Progenitor cell of endocrine pancreas (in vitro differentiated cells): ENCODE results near the gene TDRD7. TPM values are rescaled to one million over a fixed set of nuclear protein-coding genes. Genes with fewer than 3 reads are reported as not detected.
"Not testable (repeated sequence)": the region's sequence is repeated elsewhere in the genome, so short reads cannot be mapped to it uniquely, and the experiment has no call there.

Source experiments
- DNase-seq: peaks from one replicate; pipeline ENCODE4 v3.0.0; 2021; ENCODE audit warnings: low spot score; ENCODE audit not compliant: unreplicated experiment
- H3K27ac Mint-ChIP-seq: 2 replicates; pipeline ENCODE4 v1.8.0; 2021; ENCODE audit warnings: mild to moderate bottlenecking, moderate library complexity, mixed read lengths
- H3K27me3 Mint-ChIP-seq: 2 replicates; pipeline ENCODE4 v1.8.0; 2021; ENCODE audit warnings: mixed read lengths
- H3K36me3 Mint-ChIP-seq: 2 replicates; pipeline ENCODE4 v1.8.0; 2022; ENCODE audit warnings: mixed read lengths; ENCODE audit not compliant: insufficient read depth
- H3K4me1 Mint-ChIP-seq: 2 replicates; pipeline ENCODE4 v1.8.0; 2021; ENCODE audit warnings: low read depth, mixed read lengths
- H3K4me3 Mint-ChIP-seq: 2 replicates; pipeline ENCODE4 v1.8.0; 2021; ENCODE audit warnings: low read depth, mild to moderate bottlenecking, moderate library complexity, mixed read lengths
- H3K9me3 Mint-ChIP-seq: 2 replicates; pipeline ENCODE4 v1.8.0; 2021; ENCODE audit warnings: low read depth, mixed read lengths
- total RNA-seq: library from RNA; stranded (reverse); gene quantifications from 2 replicates; pipeline ENCODE4 v1.2.1, GENCODE V29; 2021
- TF ChIP-seq, protein P1 (sequence below): fragments of 200-600 bp; sonication (generic); IDR thresholded peaks from one replicate; pipeline ENCODE4 v1.5.0; 2021; ENCODE audit warnings: antibody characterized with exemption, mild to moderate bottlenecking; ENCODE audit not compliant: unreplicated experiment

Gene TDRD7
- total RNA-seq, 1 donor from 2014 or later, result 14.2 TPM

DNA sequence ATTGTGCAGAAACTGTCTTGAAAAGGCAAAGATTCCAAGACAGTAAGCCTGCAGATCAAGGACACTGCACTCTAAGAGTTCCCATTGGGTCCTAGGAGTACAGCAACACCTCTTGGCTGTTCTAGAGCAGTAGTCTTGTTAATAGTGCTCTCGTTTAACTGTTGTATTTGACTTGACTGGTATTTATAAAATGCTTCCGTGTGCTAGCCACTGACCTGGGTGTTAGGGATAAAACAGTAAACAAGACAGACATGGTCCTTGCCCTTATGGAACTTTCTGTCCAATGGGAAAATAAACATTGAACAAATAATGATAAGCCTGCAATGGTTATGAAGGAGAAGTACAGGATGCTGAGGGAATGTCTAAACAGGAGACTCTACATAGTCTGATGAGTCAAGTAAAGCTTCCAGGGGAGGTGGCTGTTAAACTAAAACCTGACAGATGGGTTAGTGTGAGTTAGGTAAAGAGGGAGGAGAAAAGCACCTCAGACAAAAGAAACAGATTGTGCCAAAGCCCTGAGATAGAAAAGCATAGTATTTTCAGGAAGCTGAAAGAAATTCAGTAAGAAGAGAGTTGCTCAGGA, 33.3 kb downstream of the TDRD7 start:
- no peak overlapping the region for H3K27ac Mint-ChIP-seq
- H3K27me3 Mint-ChIP-seq, result no peaks in the 10 kb centered on the region
- H3K9me3 Mint-ChIP-seq, result no peaks in the 10 kb centered on the region
- no peak overlapping the region for H3K4me3 Mint-ChIP-seq
- no peak for DNase-seq
- H3K36me3 Mint-ChIP-seq, result peaks cover 6% of the 10 kb centered on the region
- TF ChIP-seq, protein P1, sequence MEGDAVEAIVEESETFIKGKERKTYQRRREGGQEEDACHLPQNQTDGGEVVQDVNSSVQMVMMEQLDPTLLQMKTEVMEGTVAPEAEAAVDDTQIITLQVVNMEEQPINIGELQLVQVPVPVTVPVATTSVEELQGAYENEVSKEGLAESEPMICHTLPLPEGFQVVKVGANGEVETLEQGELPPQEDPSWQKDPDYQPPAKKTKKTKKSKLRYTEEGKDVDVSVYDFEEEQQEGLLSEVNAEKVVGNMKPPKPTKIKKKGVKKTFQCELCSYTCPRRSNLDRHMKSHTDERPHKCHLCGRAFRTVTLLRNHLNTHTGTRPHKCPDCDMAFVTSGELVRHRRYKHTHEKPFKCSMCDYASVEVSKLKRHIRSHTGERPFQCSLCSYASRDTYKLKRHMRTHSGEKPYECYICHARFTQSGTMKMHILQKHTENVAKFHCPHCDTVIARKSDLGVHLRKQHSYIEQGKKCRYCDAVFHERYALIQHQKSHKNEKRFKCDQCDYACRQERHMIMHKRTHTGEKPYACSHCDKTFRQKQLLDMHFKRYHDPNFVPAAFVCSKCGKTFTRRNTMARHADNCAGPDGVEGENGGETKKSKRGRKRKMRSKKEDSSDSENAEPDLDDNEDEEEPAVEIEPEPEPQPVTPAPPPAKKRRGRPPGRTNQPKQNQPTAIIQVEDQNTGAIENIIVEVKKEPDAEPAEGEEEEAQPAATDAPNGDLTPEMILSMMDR, result no peak
- peaks cover under 1% of the 10 kb centered on the region for H3K4me1 Mint-ChIP-seq

DNA sequence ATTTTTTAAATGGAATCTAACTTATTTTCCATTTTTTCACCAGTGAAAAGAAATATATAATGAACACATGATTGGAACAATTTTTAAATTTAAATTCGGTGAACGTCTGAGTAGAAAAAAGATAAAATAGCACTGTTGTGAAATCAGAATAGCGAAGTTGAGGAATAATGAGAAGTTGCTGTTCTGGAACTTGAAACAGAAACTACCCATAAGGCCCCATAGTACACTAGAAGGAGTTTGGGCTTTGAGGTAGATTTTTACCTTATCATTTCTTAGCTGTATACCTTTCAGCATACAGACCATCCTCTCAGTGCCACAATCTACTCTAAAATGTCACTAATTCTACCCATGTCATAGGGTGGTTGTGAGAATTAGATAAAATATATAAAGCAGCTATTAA, 35.1 kb downstream of the TDRD7 start:
- H3K27ac Mint-ChIP-seq, result no peak overlapping the region
- no peaks in the 10 kb centered on the region for H3K9me3 Mint-ChIP-seq
- DNase-seq, result no peak
- TF ChIP-seq, protein P1, result no peak
- H3K36me3 Mint-ChIP-seq, result peaks cover 5% of the 10 kb centered on the region
- H3K27me3 Mint-ChIP-seq, result no peaks in the 10 kb centered on the region
- no peak overlapping the region for H3K4me3 Mint-ChIP-seq
- no peaks in the 10 kb centered on the region for H3K4me1 Mint-ChIP-seq

DNA sequence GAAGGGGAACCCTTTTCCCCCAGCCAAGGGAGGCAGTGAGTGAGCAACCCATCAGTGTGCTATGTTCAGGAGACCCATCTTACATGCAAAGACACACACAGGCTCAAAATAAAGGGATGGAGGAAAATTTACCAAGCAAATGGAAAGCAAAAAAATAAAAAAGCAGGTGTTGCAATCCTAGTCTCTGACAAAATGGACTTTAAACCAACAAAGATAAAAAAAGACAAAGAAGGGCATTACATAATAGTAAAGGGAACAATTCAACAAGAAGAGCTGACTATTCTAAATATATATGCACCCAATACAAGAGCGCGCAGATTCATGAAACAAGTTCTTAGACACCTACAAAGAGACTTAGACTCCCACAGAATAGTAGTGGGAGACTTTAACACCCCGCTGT, 41.7 kb downstream of the TDRD7 start:
- H3K27me3 Mint-ChIP-seq, H3K27ac Mint-ChIP-seq, H3K4me3 Mint-ChIP-seq, H3K4me1 Mint-ChIP-seq, DNase-seq: not testable (repeated sequence)
- H3K36me3 Mint-ChIP-seq, result peaks cover 23% of the 10 kb centered on the region
- H3K9me3 Mint-ChIP-seq, result peaks cover 17% of the 10 kb centered on the region

- H3K4me1 Mint-ChIP-seq, H3K27ac Mint-ChIP-seq, H3K4me3 Mint-ChIP-seq, H3K27me3 Mint-ChIP-seq, DNase-seq: not testable (repeated sequence)
- H3K36me3 Mint-ChIP-seq, result peaks cover 23% of the 10 kb centered on the region
- H3K9me3 Mint-ChIP-seq, result peaks cover 17% of the 10 kb centered on the region
Measured at GRCh38 chr9:97456841-97457240, 44.9 kb downstream of the TDRD7 start.

DNA sequence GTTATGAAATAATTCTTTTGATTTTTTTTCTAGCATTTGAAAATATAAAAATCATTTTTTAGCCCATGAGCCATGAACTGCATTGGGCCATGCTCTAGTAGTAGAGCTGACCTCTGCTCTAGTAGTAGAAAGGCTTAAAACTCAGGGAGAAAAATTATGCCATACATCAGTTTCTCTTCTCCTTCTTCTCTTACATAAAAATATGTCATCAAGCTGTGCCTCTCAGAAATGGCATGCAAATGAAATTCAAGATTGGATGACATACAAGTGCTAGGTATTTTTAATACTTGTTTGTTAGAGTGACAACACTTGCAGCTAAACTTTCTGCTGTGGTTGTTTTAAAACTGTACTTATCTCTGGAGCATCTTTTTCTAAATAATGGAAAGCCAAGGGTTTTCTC, 47.4 kb downstream of the TDRD7 start:
- H3K4me3 Mint-ChIP-seq, result no peak overlapping the region
- no peak for DNase-seq
- peaks cover 14% of the 10 kb centered on the region for H3K36me3 Mint-ChIP-seq
- peaks cover 10% of the 10 kb centered on the region for H3K9me3 Mint-ChIP-seq
- no peak overlapping the region for H3K27ac Mint-ChIP-seq
- no peaks in the 10 kb centered on the region for H3K4me1 Mint-ChIP-seq
- H3K27me3 Mint-ChIP-seq, result no peaks in the 10 kb centered on the region
- TF ChIP-seq, protein P1, result no peak

DNA sequence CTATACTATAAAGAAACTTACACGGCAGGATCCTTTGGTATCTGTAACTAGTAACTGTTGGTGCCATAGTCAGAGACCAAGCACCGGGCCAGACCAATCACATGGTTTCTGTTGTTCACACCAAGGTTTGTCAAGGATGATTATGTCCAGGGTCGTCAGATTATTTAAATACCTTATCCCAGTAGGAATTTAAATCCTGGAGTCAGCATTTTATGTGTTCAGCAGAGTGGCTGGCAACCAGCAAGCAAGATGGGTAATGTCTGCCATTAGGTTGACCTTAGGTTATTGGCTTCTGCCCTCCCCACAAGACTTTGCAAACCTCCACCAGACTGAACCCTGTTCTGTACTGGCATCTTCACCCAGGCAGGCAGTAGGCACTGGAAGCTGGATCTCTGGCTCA, 50.3 kb downstream of the TDRD7 start:
- Mint-ChIP-seq H3K36me3 (peaks cover 5% of the 10 kb centered on the region), H3K4me3 (no peak overlapping the region), H3K27me3 (no peaks in the 10 kb centered on the region), H3K9me3 (no peaks in the 10 kb centered on the region), H3K4me1 (no peaks in the 10 kb centered on the region), H3K27ac (no peak overlapping the region)
- DNase-seq, result no peak
- TF ChIP-seq, protein P1, result no peak
